Measurements from ENCODE around the gene RAB11FIP3. TPM values are rescaled to one million over a fixed set of nuclear protein-coding genes. Genes with fewer than 3 reads are reported as not detected.

RAB11FIP3 gene
- total RNA-seq, 1 experiment from 2014 or later: 37.1 TPM

- Histone ChIP-seq H3K14ac (ENCODE audit: insufficient read depth, low read length) (no peak overlapping the region), H3K27ac (ENCODE audit: insufficient read length, low read depth, low read length) (no peak overlapping the region), H2BK5ac (ENCODE audit: insufficient read length, low read length) (no peak overlapping the region), H3K27me3 (ENCODE audit: insufficient read depth, low read length) (no peaks in the 10 kb centered on the region), H2BK120ac (ENCODE audit: low read depth, low read length, poor library complexity, severe bottlenecking) (no peak overlapping the region), H2AK5ac (ENCODE audit: insufficient read length, low read length) (no peak overlapping the region), H3T11ph (ENCODE audit: low read length) (no peak overlapping the region), H2AFZ (ENCODE audit: low read length) (no peak overlapping the region), H3K4ac (ENCODE audit: low read depth, low read length) (no peak overlapping the region), H3K79me1 (ENCODE audit: insufficient read depth, low read depth, low read length, poor library complexity, severe bottlenecking) (no peaks in the 10 kb centered on the region), H4K91ac (ENCODE audit: insufficient read length, low read depth, low read length) (no peak overlapping the region), H3K18ac (ENCODE audit: insufficient read length, low read depth, low read length) (no peak overlapping the region), H3K23ac (ENCODE audit: insufficient read length, low read depth, low read length) (no peak overlapping the region), H3K4me1 (ENCODE audit: insufficient read depth, low read length) (peaks cover 3% of the 10 kb centered on the region; the same call in 1 of the 2 replicates), H4K8ac (replicated peaks; ENCODE audit: insufficient read length, low read depth, low read length) (no peak overlapping the region), H4K20me1 (ENCODE audit: control insufficient read depth, insufficient read depth, insufficient read length) (no peaks in the 10 kb centered on the region), H3K9ac (ENCODE audit: extremely low read depth, insufficient read length, low read length) (no peak overlapping the region), H3K4me2 (ENCODE audit: insufficient read depth, insufficient read length, low read length) (no peak overlapping the region), H4K5ac (ENCODE audit: insufficient read length, low read depth, low read length) (no peak overlapping the region), H3K23me2 (ENCODE audit: insufficient read length, low read depth, low read length, poor library complexity, severe bottlenecking) (no peaks in the 10 kb centered on the region), H2BK15ac (ENCODE audit: low read depth, low read length) (no peak overlapping the region), H2BK12ac (ENCODE audit: insufficient read length, low read depth, low read length) (no peak overlapping the region), H3K79me2 (ENCODE audit: insufficient read depth, low read length) (no peaks in the 10 kb centered on the region), H3K9me3 (ENCODE audit: control insufficient read depth, low read depth, low read length) (no peaks in the 10 kb centered on the region), H3K56ac (ENCODE audit: insufficient read length, low read depth, low read length) (no peak overlapping the region), H2BK20ac (ENCODE audit: low read depth, low read length, poor library complexity, severe bottlenecking) (no peak overlapping the region)
- WGBS (ENCODE audit: extremely low coverage, insufficient read length, low lambda C conversion rate): no CpG with 5 or more reads among the region's 20 CpGs
- Mint-ChIP-seq H3K27ac (no peak overlapping the region; a peak in 1 of 7 replicates), H3K36me3 (ENCODE audit: insufficient read depth in 1 of 3, low read depth in 3 of 3) (peaks cover 15 to 16% (median 15%) of the 10 kb centered on the region in 3 experiments), H3K9me3 (no peaks in the 10 kb centered on the region), H3K4me1 (peaks cover 14 to 26% of the 10 kb centered on the region in 2 experiments), H3K27me3 (ENCODE audit: low read depth) (no peaks in the 10 kb centered on the region; the same call in 1 of the 2 replicates), H3K4me3 (no peak overlapping the region)
- DNase-seq: no peak
- TF ChIP-seq, protein P1, sequence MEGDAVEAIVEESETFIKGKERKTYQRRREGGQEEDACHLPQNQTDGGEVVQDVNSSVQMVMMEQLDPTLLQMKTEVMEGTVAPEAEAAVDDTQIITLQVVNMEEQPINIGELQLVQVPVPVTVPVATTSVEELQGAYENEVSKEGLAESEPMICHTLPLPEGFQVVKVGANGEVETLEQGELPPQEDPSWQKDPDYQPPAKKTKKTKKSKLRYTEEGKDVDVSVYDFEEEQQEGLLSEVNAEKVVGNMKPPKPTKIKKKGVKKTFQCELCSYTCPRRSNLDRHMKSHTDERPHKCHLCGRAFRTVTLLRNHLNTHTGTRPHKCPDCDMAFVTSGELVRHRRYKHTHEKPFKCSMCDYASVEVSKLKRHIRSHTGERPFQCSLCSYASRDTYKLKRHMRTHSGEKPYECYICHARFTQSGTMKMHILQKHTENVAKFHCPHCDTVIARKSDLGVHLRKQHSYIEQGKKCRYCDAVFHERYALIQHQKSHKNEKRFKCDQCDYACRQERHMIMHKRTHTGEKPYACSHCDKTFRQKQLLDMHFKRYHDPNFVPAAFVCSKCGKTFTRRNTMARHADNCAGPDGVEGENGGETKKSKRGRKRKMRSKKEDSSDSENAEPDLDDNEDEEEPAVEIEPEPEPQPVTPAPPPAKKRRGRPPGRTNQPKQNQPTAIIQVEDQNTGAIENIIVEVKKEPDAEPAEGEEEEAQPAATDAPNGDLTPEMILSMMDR (conservative IDR thresholded peaks at IDR 0.05): no peak
Observed at GRCh38 chr16:460787-461186, 35.3 kb downstream of the RAB11FIP3 start.
